Measurements from ENCODE around the gene SEC24D. TPM values are rescaled to one million over a fixed set of nuclear protein-coding genes. Genes with fewer than 3 reads are reported as not detected.
"Not testable (repeated sequence)": the region's sequence is repeated elsewhere in the genome, so short reads cannot be mapped to it uniquely, and the experiment has no call there.

Gene SEC24D, protein sequence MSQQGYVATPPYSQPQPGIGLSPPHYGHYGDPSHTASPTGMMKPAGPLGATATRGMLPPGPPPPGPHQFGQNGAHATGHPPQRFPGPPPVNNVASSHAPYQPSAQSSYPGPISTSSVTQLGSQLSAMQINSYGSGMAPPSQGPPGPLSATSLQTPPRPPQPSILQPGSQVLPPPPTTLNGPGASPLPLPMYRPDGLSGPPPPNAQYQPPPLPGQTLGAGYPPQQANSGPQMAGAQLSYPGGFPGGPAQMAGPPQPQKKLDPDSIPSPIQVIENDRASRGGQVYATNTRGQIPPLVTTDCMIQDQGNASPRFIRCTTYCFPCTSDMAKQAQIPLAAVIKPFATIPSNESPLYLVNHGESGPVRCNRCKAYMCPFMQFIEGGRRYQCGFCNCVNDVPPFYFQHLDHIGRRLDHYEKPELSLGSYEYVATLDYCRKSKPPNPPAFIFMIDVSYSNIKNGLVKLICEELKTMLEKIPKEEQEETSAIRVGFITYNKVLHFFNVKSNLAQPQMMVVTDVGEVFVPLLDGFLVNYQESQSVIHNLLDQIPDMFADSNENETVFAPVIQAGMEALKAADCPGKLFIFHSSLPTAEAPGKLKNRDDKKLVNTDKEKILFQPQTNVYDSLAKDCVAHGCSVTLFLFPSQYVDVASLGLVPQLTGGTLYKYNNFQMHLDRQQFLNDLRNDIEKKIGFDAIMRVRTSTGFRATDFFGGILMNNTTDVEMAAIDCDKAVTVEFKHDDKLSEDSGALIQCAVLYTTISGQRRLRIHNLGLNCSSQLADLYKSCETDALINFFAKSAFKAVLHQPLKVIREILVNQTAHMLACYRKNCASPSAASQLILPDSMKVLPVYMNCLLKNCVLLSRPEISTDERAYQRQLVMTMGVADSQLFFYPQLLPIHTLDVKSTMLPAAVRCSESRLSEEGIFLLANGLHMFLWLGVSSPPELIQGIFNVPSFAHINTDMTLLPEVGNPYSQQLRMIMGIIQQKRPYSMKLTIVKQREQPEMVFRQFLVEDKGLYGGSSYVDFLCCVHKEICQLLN
- 71.4 and 80.1 TPM in 2 replicates for total RNA-seq (2014; rRNA removed)
- 54.6 TPM for polyA plus RNA-seq (2012)

DNA sequence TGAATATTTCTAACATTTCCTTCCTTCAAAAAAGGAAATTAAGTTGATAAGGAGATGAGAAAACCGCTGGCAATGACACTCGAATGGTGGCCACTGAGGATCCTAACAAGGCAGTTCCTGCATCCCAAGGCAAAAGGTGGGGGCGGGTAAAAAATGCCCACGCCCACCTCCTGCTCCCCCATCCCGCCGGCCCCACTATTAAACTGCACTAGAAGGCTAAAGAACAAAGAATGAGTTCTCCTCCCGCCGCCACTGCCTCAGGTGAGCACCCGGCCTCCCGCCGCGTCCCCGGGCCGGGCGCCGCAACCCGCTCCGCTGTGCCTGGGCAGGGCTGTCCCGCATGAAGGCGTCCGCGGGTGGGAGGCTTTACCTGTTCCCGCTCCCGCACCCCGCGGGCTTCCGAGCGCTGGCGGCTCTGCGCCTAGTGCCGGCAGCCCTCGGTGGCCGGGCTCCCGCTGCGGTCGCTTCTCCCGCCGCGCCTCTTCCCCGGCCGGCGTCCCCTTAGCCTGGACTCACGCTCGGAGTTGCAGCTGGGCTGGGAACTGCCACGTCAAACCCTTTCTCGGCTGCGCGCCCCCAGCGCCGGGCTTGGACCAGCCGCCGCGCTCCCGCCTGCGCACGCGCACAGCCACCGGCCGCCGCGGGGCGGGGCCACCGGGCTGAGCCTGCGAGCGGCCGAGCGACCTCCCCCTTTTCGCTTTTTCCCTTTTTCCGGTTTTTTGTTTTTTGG is at the start of gene SEC24D:
Gene SEC24D (minus strand): TSS at position 556 of the 730 bp plus-strand sequence. CDS start 2,430 bp downstream, outside the sequence.
- DNase-seq (ENCODE audit: low read depth), result peak; percentile 83

DNA sequence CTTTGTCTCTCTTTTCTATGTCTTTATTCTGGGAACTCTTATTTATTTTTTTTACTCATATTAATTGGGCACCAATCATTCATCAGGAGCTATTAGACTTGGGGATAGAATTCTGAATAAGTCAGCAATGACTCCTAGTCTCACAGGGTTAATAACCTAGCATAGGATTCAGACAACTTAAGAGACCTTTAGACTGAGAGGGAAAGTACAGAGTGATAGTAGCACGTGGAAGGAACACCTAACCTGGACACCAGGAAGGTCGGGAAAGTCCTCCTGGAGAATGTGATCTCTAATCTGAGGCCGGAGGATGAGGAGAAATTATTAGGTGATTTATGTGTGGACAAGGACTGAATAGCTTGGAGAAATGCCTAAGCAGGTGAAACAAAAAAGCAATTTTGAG is 48.8 kb upstream of the SEC24D start:
- DNase-seq (ENCODE audit: low read depth), result no peak

DNA sequence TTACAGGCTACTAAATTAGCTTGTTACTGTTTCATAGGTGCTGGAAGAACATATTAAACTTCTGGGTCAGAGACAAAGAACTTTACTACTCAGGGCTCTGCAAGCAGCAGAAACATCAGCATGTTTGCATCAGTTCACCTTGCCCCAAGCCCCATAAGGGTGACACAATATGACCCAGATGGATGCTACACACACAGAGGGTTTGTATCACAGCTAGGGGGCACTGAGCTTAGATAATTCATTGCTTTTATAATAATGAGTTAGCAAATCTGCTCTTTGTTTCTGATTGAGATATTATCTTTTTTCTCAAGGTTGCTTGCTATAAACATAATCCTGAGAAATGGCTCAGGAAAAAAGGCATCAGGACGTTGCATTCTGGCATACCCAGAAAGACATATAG is 47.9 kb upstream of the SEC24D start:
- no peak for DNase-seq (ENCODE audit: low read depth)

DNA sequence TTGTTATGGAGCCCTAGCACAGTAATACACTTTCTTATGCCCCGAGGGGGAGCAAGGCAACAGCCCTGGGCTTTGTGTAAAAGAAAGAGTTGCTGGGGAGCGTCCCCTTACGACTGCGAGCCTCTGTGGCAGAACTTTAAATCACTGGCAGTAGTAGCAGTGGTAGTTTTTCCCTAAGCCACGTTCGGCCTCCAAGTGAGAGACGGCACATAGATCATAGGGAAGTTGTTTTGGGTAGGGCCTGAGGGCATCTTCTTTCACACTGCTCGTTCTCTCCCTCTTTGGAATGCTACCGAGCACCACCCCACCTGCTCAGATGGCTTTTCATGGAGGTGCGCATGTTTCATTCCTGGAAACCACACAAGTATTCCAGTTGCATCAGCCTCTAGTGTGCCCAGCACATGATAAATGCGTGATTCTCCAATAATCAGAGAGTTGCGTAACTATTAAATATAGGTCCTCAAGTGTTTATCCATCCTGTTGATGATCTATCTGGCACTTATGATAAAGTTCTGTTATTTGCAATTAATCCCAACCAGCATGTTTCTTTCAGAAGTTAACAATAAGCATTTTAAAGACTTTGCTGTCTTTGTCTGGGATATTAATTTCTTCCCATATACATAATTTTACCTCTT is 45.7 kb upstream of the SEC24D start:
- no peak for DNase-seq (ENCODE audit: low read depth)

DNA sequence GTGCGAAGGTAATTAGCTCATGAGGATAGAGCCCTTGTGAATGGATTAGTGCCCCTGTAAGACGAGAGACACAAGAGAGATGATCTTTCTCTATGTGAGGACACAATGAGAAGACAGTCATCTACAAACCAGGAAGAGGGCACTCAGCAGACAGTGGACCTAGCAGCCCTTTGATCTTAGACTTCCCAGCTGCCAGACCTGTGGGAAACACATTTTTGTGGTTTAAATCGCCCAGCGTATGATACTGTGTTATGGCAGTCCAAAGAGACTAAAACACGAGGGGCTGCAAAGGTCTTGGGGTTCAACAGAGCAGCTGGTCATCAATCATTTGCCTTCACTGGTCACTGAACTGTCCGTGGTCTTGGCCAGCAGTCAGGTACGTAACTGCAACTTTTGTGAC is 43.5 kb upstream of the SEC24D start:
- no peak for DNase-seq (ENCODE audit: low read depth)

DNA sequence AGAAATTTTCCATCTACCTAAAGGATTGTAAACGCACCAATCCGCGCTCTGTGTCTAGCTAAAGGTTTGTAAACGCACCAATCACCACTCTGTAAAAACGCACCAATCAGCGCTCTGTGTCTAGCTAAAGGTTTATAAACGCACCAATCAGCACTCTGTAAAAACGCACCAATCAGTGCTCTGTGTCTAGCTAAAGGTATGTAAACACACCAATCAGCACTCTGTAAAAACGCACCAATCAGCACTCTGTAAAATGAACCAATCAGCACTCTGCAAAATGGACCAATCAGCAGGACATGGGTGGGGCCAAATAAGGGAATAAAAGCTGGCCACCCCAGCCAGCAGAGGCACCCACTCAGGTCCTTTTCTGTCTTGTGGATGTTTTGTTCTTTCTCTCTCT is 42.6 kb upstream of the SEC24D start:
- not testable (repeated sequence) for DNase-seq (ENCODE audit: low read depth)

DNA sequence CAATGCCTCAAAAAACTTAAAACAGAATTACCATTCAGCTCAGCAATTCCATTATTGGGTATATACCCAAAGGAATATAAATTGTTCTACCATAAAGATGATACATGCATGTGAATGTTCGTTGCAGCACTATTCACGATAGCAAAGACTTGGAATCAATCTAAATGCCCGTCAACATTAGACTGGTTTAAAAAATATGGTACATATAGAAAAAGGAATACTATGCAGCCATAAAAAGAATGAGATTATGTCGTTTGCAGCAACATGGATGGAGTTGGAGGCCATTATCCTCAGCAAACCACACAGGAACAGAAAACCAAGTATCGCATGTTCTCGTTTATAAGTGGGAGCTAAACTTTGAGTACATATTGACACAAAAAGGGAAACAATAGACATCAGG is 41.9 kb upstream of the SEC24D start:
- no peak for DNase-seq (ENCODE audit: low read depth)

DNA sequence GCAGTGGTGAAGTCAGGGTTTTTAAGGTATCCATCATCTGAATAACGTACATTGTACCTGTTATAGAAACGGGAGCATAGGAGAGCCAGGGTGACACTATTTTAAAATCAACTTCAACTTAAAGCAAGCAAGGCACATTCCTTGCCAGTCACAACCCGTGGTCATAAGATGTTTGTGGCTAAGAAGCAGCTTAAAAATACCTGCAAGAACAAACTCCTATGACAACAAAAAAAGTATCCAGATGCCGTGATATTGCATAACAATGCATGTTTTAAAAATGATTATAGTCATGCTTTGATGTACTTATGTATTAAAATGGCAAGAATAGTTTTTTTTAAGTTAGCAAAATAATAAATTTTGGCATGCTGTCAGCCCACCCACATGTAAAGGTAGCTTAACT is 36.3 kb upstream of the SEC24D start:
- DNase-seq (ENCODE audit: low read depth), result no peak

DNA sequence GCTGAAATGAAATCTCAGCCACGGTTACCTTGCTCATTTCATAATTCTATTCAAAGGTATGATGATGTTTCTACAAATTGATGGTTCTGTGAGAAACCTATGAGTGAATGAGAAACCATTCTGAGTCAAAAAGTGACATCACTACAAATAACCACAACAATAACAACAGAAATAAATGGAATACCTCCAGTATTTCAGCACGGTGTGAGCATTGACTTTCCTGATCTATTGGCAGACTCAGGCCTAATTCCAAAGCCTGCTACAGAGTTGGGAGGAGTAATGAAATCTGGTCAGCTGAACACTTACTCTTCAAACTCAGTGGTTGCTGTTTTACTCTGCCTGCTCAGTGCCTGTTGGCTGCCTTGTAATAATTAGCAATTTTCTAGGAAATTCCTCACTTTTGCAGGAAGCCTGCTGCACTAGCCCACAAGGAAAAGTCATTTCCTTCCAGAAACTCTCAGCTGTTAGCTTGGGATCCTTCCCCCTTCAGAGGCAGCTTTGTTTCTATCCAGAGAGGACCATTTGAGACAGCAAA is 33.9 kb upstream of the SEC24D start:
- peak; percentile 79 for DNase-seq (ENCODE audit: low read depth)

DNA sequence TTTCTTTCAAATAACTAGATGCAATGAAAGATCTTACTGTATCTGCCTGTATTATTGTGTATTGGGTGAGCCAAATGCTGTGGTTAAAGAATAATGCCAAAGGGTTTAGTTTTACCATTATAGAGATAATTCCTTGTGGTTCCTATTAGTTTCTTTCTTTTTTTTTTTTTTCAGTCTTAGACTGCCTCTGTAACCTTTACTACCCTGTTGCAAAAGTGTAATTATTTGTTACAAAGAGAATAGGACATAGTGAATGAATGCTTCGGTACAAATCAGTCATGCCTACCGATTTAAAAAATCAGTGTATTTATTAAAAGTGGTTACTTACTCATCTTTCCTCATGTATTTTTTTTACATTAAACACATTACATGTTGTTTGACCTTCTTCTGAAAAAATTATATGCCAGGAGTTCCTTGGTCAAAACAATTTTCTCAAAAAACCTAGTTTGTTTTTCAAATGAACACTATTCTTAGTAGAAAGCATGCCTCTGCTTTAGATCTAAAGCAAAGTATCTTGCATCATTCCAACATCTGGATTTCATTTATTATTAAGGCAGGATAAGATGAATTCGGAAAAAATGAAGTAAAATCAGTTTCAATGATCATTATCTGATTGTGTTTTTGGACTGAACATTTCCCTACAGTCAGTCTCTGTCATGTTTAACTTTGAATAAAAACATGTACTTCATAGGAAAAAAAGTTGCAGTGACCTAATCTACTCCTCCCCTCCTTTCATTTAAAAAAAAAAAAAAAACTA is 31.6 kb upstream of the SEC24D start:
- DNase-seq (ENCODE audit: low read depth), result no peak

DNA sequence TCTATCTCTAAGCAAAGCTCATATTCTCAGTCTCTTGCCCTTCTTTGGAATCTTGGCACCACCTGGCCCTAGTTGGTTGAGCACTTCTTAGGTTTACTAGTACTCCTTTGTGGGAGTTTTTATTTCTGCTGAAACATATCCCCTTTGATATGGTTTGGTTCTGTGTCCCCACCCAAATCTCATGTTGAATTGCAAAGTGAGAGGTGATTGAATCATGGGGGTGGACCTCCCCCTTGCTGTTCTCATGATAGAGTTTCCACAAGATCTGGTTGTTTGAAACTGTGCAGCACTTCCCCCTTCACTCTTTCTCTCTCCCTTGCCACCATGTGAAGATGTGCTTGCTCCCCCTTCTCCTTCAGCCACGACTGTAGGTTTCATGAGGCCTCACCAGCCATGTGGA is 30.5 kb upstream of the SEC24D start:
- no peak for DNase-seq (ENCODE audit: low read depth)

DNA sequence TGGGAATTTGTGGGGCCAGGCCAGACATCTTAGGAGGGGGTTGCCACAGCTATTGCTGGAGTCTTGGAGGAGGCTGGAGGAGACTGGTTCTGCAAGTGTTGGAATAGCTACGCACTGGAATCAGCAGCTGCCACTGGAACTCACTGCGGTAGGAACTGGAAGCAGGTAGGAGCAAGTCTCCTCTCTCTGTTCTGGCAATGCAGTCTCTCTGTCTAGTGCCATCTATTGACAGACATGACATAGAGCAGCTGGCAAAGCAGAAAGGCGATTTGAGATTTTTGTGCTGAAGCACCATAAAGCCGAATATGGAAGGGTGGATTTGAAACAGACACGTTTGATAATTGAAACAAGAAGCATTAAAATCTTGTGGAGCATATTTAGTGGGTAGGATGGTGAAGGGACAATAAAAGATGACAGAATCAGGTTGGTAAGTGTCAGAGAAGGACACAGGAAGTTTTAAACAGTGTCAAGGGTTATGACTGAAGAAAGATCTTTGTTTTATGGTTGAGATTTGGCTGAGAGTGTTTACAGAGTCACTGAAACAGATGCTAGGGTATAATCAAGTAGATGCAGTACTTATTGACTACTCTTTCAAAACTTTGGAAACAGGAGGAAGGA is 29.3 kb upstream of the SEC24D start:
- peak; percentile 79 for DNase-seq (ENCODE audit: low read depth)

DNA sequence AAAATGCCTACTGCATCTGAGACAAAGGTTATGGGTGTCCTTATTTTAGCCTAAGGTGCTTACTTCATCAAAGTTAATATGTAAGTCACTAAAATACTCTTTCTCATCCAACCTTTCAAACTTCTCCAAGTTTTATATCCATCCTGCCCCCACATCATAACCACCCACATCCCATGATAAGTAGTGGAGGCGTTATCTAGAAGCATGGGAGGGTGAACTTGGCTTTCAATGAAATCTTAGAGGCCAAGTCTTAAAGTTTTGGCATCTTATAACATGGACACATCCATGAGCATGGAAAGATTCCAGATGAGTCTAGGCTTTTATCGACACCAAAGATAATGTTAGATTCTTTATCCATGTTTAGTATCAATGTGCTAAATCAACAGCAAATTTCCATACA is 22.9 kb upstream of the SEC24D start:
- no peak for DNase-seq (ENCODE audit: low read depth)

DNA sequence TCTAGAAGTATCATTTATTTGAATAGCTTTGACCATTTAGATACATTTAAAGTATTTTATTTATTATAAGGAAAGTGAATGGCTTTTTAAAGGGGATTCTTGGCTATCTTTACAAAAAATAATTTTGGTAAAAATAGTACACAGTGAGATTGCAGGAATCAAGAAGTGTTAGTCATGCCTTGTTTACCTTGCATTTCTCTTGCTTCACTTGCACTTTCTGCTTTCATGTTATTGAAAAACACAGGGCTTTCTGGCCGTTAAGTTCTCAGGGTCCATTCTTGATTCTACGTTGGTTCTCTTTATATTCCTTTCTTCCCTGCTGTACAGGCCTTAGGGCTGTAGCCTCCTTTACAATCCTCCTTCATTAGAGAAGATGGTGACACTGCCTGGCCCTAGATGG is 21.8 kb upstream of the SEC24D start:
- DNase-seq (ENCODE audit: low read depth), result no peak

DNA sequence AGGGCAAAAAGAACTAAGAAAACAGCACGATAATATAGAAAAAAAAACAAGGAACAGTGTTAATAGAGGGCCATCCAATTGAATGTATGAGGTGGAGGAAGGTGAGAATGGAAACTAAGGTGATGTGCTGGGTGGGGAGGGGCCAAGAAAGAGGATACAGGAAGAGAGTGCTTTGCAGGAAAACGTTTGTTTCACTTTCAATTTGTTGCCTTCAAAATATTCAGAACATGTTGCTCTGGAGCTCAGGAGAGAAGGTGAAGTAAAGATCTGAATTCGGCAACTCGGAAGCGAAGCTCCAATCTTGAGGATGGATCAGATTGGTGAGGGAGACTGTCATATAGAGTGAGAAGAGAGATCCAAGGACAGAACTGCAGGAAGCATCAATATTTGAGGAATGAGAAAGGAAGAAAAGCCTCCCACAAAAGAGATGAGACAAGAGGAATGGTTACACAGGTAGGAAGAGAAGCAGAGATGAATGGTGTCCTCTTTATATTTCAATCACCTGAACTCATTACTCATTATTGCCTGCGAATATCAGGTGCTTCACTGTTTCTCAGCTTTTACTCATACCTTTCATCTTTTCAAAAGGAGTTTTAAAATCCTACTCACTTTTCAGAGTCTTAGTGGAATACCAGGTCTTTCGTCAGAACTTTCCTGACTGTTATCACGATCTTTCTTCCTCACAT is 14.7 kb upstream of the SEC24D start:
- DNase-seq (ENCODE audit: low read depth), result peak; percentile 22

DNA sequence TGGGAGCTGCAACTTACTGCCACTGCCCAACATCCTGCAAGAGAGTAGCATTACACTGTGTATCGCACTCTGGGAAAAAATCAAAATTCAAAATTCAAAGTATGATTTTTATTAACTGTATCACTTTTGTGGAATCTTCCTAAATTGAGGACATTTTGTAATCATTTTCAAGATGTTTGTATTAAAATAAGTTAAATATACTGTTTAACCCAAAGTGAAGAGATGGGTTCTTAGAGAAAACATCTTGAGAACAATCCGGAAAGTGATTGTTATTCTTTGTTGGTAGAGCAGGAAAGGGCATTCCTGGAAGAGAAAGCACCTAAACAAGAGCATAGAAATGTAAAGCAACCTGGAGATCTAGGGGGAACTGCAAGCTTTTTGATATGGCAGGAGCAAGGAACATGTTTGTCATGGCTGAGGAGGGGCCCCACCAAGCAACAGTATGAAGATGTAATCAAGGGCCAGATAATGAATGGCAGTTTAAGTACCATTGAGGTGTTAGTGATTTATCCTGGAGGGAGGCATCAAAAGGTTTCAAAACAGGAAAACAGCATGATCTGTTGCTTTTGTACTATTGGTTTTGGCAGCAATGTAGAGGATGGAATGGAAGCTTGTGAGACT is 14.1 kb upstream of the SEC24D start:
- no peak for DNase-seq (ENCODE audit: low read depth)

DNA sequence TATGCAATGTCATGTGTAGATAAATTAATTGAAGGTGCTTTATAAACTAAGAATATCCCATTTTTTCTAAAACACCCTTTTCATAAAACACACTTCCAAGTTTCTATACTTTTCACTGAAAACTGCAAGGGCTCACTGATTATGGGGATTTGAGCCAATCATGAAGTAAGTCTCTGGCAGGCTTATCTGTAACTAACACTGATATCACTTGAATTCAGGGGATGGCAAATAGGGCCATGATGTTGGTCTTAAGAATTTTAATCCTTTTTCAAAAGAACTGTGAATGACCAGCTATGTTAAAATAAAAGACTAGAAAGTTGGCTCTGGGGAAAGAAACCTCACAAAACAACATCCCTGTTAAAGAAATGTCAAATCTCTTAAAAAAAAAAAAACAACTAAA is 13.0 kb upstream of the SEC24D start:
- no peak for DNase-seq (ENCODE audit: low read depth)

DNA sequence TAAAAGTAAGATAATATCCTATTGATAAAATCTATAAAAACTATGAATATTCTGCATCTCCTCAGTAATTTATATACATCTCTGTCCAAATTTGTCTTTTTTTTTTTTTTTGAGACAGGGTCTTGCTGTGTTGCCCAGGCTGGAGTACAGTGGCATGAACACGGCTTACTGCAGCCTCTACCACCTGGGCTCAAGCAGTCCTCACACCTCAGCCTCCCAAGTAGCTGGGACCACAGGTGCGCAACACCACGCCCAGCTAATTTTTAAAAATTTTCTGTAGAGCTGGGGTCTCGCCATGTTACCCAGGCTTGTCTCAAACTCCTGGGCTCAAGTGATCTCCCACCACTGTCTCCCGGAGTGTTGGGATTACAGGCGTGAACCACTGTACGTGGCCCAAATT is 12.3 kb upstream of the SEC24D start:
- no peak for DNase-seq (ENCODE audit: low read depth)

DNA sequence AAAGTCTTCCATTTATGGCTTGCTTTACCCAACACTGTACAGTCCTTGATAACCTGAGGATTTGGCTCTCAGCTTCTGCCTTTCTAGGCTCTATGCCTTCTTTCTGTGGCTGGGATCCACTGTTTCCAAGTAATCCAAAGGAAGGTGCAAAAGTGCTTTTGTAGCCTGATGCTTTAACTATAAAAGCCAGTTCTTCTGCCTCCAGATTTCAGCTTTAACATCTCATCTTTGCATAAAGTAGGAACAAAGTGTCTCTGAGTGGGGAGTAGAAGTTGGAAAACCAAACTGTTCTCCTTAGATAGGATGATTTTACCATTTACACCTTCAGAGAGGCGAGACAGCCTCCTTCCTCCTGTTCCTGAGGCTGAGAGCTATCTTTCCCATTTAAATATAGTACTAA is 11.1 kb upstream of the SEC24D start:
- no peak for DNase-seq (ENCODE audit: low read depth)

Data from LHCN-M2 (cell line).